ENCODE data around the gene XRN1.
A peak's percentile ranks its signal among the peaks of the same experiment; 100 is the strongest.
"Not testable (repeated sequence)": the region's sequence is repeated elsewhere in the genome, so short reads cannot be mapped to it uniquely, and the experiment has no call there.

Gene XRN1, protein sequence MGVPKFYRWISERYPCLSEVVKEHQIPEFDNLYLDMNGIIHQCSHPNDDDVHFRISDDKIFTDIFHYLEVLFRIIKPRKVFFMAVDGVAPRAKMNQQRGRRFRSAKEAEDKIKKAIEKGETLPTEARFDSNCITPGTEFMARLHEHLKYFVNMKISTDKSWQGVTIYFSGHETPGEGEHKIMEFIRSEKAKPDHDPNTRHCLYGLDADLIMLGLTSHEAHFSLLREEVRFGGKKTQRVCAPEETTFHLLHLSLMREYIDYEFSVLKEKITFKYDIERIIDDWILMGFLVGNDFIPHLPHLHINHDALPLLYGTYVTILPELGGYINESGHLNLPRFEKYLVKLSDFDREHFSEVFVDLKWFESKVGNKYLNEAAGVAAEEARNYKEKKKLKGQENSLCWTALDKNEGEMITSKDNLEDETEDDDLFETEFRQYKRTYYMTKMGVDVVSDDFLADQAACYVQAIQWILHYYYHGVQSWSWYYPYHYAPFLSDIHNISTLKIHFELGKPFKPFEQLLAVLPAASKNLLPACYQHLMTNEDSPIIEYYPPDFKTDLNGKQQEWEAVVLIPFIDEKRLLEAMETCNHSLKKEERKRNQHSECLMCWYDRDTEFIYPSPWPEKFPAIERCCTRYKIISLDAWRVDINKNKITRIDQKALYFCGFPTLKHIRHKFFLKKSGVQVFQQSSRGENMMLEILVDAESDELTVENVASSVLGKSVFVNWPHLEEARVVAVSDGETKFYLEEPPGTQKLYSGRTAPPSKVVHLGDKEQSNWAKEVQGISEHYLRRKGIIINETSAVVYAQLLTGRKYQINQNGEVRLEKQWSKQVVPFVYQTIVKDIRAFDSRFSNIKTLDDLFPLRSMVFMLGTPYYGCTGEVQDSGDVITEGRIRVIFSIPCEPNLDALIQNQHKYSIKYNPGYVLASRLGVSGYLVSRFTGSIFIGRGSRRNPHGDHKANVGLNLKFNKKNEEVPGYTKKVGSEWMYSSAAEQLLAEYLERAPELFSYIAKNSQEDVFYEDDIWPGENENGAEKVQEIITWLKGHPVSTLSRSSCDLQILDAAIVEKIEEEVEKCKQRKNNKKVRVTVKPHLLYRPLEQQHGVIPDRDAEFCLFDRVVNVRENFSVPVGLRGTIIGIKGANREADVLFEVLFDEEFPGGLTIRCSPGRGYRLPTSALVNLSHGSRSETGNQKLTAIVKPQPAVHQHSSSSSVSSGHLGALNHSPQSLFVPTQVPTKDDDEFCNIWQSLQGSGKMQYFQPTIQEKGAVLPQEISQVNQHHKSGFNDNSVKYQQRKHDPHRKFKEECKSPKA (N-terminal part only)

GRCh38 chr3:142447852-142448823 lies at the start of gene XRN1:
TSS of gene XRN1 (minus strand) at chr3:142448037. CDS start at chr3:142447944, 93 bp downstream.
- DNase-seq, result peak; percentile 84

DNA sequence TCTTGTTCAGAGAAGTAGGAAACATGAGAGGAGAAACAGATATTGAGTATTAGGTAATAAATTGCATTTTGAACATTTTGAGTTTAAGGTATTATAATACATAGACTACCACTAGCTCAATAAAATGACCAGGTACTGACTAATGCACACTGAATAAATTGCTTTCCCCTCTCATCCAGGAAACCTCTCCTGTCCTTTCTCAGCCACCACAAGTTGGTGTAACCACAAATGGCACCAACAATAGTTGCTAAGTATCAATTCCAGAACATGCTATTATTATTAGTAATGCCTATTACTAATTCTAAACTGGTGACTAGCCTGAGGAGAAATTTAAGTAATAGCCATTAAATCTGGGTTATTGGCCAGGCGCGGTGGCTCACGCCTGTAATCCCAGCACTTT lies 47.3 kb upstream of the XRN1 start:
- DNase-seq, result no peak

DNA sequence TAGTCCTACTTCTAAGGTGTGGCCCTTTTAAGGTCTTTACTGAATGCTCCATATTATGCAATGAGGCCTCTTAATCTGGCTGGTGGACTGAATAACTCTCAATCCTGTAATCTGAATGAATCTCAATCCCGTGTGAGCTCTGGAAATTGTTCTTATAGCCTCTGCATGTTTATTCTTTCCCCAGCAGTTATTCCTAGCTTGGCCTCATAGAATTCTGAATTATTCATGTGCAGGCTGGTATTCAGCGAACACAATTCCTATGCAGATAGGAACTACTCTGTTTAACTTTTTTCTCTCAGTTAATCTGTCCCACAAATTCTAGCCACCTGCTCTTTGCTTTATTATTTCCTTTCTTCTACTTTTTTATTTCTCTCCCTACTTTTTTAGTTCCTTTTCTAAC lies 44.3 kb upstream of the XRN1 start:
- no peak for DNase-seq

- DNase-seq, result no peak
These were observed 41.9 kb upstream of the XRN1 start for GRCh38 chr3:142489572-142490323.

DNA sequence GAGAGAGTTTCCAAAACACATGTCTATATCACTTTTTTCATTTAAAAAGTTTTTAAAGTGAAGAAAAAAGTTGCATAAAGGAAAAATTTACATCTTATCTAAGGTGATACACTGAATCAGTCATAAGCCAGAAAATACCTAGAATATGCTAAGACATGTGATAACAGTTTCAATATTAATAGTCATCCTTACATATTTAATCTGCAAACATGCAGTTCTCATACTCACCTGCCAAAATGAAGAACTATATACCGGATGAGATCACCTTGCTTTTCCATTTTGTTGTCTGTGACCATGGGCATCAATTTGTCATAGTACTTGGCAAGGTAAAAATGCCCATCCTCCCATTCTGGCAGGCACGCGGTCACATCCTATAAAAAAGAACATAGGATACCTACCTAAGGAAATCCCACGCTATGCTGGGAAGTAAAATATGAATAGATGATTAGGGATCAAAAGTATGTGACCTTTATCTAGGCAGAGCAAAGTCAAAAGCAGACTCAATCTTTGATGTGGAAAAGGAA lies 37.1 kb upstream of the XRN1 start:
- no peak for DNase-seq

GRCh38 chr3:142481196-142481595 lies 33.4 kb upstream of the XRN1 start:
- no peak for DNase-seq

DNA sequence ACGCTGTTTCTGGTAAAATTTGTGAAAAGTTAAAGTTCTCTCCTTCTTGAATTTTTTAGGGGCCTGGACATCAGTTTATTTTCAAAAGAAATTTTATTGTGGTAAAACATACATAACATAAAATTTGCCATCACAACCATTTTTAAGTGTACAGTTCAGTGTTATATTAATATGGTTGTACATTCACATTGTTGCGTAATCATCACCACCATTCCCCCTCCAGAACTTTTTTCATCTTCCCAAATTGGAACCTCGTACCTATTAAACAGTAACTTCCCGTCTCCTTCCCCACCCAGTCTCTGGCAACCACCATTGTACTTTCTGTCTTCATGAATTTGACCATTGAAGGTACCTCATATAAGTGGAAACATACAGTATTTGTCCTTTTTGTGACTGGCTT lies 23.0 kb upstream of the XRN1 start:
- DNase-seq, result no peak

DNA sequence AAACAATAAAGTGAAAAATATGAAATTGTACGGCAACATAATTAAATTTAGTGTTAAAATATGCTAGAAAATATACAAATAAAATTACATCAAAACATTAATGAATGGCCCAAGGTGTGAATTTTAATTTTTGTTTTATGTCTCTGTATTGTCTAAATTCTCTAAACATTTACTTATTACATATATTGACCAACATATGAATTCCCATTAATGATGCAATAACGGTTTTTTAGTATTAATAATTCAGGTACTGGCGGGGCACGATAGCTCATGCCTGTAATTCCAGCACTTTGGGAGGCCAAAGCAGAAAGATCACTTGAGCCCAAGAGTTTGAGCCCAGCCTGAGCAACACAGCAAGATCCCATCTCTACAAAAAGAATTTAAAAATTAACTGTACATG lies 20.6 kb upstream of the XRN1 start:
- DNase-seq, result no peak

- no peak for DNase-seq
These were observed 19.9 kb upstream of the XRN1 start for GRCh38 chr3:142467768-142468167.

GRCh38 chr3:142460689-142461088 lies 12.9 kb upstream of the XRN1 start:
- DNase-seq, result no peak

- DNase-seq, result peak; percentile 41
These were observed 12.1 kb upstream of the XRN1 start for GRCh38 chr3:142459929-142460328.

DNA sequence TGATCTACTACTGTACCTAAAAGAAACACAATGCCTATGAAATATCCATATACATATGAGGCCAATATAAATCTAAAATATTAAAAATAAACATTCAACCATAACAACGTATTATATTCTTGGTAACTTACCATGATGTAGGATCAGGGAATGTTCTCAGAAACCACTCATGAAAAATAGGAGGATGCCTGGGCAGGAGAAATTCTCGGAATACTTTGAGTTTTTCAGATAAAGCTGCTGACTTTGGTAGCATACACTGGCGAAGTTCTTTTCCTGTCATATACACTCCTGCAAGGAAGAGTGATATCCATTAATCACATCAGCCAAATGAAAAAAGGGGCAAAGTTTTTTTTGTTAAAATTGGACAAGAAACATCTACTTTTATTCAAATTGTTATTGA lies 11.3 kb upstream of the XRN1 start:
- no peak for DNase-seq

DNA sequence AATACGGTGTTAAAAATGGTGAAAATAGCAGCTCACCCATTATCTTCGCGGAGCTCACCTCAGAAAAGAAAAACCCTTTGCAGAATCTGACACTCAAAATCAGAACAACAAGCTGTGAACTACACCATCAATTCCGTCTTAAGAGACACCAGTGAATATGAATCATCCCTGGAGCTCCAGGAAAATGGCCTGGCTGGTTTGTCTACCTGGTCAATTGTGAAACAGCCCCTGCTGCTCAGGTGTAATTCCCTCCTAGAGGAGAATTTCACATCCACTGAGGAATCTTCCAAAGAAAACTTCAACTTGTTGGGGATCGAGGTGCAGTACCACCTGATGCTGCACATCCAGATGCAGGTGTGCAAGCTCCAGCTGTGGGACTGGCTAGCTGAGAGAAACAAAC lies 3.0 kb upstream of the XRN1 start:
- no peak for DNase-seq

- DNase-seq, result no peak
These were observed 2.4 kb upstream of the XRN1 start for GRCh38 chr3:142450189-142450588.

DNA sequence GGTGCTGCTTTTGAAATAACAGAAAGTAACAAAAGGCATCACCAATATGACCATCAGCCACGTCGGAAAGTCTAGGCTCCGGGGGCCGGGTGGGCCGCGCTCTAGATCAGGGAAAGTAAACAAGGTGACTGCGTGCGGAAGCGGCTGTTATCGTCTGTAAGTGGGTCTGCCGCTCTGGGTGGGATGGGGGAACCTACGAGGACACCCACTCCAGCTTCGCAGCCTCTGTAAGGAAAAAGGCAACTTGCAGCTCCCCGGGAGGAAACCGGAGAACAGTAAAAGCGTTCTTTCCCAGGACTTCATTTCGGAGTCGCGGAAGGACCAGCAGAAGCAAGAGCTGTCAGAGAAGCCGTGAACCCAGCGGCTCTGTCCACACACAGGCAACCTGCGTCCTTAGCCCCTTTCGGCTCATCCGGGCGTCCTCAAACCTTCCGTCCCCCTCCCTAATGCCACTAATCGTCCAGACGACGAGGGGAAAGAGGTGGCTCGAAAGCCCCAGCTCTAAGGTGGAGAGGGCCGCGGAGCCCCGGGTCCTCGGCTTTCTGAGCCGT lies 461 bp downstream of the XRN1 start:
- DNase-seq, result peak; percentile 8

GRCh38 chr3:142445816-142446254 lies 2.0 kb downstream of the XRN1 start:
- peak; percentile 73 for DNase-seq

- DNase-seq, result no peak
These were observed 3.5 kb downstream of the XRN1 start for GRCh38 chr3:142444343-142444742.

GRCh38 chr3:142443060-142443459 lies 4.8 kb downstream of the XRN1 start:
- not testable (repeated sequence) for DNase-seq

- not testable (repeated sequence) for DNase-seq
These were observed 8.2 kb downstream of the XRN1 start for GRCh38 chr3:142439499-142440220.

GRCh38 chr3:142438096-142438495 lies 9.7 kb downstream of the XRN1 start:
- not testable (repeated sequence) for DNase-seq
